HL-60 (cell line): ENCODE results near the gene EML5.
"Not testable (repeated sequence)": the region's sequence is repeated elsewhere in the genome, so short reads cannot be mapped to it uniquely, and the experiment has no call there.

Experiments used
- DNase-seq, 2 experiments: peaks; one replicate each; pipeline ENCODE4 v3.0.0-alpha.2; 2010 to 2020; ENCODE audit warnings: low read depth in 1 of 2, low spot score in 1 of 2
- H3K27ac ChIP-seq: fragments of 250-450 bp; sonication (Bioruptor Pico); replicated peaks from 2 replicates; pipeline ENCODE4 v1.5.1; 2020; ENCODE audit warnings: mild to moderate bottlenecking, moderate library complexity
- H3K27me3 ChIP-seq: fragments of 250-450 bp; sonication (Bioruptor Pico); 2 replicates; pipeline ENCODE4 v1.5.1; 2021; ENCODE audit warnings: mild to moderate bottlenecking, moderate library complexity; ENCODE audit not compliant: insufficient read depth, poor library complexity, severe bottlenecking
- H3K4me3 ChIP-seq: replicated peaks from 2 replicates; pipeline ENCODE4 v1.5.1; 2011; ENCODE audit warnings: mild to moderate bottlenecking, control low read depth, low read length; ENCODE audit not compliant: insufficient read depth
- CTCF ChIP-seq: IDR thresholded peaks from one replicate; pipeline ENCODE4 v1.5.1; 2011; ENCODE audit warnings: low read length, control low read depth, inconsistent platforms; ENCODE audit not compliant: insufficient read depth
- GABPA ChIP-seq: IDR thresholded peaks from 2 replicates; pipeline ENCODE4 v1.6.1; 2012; ENCODE audit warnings: low read depth
- POLR2AphosphoS5 ChIP-seq: IDR thresholded peaks from 2 replicates; pipeline ENCODE4 v1.6.1; 2012; ENCODE audit warnings: low read depth
- REST ChIP-seq: IDR thresholded peaks from 2 replicates; pipeline ENCODE4 v1.6.1; 2012; ENCODE audit warnings: low read depth; ENCODE audit not compliant: insufficient replicate concordance
- SPI1 ChIP-seq: IDR thresholded peaks from 2 replicates; pipeline ENCODE4 v1.6.1; 2012; ENCODE audit warnings: low read depth, mild to moderate bottlenecking, borderline replicate concordance

The EML5 gene

DNA sequence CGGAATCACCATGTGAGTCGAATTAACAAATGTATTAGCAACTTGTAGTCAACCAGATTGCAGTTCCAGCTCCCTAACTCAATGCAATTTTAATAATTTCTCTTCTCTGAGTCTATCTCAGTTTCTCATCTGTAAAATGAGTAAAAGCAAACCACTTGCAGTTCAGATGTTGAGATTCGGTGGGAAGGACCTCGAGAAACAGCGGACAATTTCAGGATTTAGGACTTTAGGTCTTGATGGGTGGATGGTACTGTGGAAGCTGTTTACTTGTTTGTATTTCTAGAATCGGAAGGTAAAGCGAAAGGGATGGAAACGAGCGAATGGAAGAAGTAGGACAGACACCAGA, 31.2 kb upstream of the EML5 start:
- DNase-seq, result no peak
- Histone ChIP-seq H3K4me3 (peak overlapping the region; percentile 29), H3K27me3 (no peaks in the 10 kb centered on the region), H3K27ac (peak overlapping the region; percentile 94)
- TF ChIP-seq CTCF (no peak), POLR2AphosphoS5 (no peak), REST (no peak), GABPA (no peak), SPI1 (no peak)

GRCh38 chr14:88821888-88822287, 29.1 kb upstream of the EML5 start:
- no peak for TF ChIP-seq SPI1
- no peak for TF ChIP-seq POLR2AphosphoS5
- TF ChIP-seq CTCF, result no peak
- TF ChIP-seq GABPA, result no peak
- no peak for TF ChIP-seq REST
- DNase-seq, result no peak
- Histone ChIP-seq H3K27ac (no peak overlapping the region), H3K4me3 (no peak overlapping the region), H3K27me3 (no peaks in the 10 kb centered on the region)

DNA sequence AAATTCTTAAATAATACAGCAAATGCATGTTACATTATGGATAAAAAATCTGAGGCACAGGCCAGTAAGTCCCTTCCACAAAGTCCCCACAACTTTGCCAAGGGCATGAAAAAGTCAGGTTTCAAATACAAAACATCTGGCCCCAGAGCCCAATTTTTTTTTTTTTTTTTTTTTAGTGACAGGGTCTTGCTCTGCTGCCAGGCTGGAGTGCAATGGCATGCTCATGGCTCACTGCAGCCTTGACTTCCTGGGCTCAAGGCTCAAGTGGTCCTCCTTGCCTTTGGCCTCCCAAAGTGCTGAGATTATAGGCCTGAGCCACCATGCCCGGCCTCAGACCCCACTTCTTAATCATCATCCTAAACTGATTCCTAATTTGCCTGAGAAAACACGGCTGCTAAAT, 28.6 kb upstream of the EML5 start:
- Histone ChIP-seq H3K4me3 (no peak overlapping the region), H3K27me3 (no peaks in the 10 kb centered on the region), H3K27ac (no peak overlapping the region)
- DNase-seq, result no peak
- no peak for TF ChIP-seq SPI1
- no peak for TF ChIP-seq POLR2AphosphoS5
- TF ChIP-seq GABPA, result no peak
- TF ChIP-seq REST, result no peak
- TF ChIP-seq CTCF, result no peak

DNA sequence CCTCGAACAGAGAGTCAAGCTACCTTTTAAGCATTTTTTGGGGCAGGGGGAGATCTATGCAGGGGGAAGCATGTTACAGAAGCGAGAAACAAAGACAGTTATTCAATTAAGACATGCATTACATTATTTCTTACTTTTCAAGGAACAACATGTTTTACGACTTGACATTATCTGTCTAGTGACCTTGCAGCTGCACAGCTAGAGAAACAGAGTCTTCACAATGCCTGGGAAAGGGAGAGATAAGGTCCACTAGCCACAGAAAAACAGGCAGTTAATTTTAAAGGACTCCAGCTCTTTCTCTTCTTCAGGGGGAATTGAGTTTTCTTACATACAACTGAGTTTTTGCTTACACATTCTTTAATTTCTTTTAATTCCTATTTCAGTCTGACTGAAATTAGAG, 26.9 kb upstream of the EML5 start:
- H3K4me3 ChIP-seq, H3K27me3 ChIP-seq, H3K27ac ChIP-seq, DNase-seq: not testable (repeated sequence)
